GM23338 (cell line): Measurements from ENCODE around the gene CDCA4. TPM values are rescaled to one million over a fixed set of nuclear protein-coding genes. Genes with fewer than 3 reads are reported as not detected.
A peak's percentile ranks its signal among the peaks of the same experiment; 100 is the strongest.

Experiments
- ATAC-seq: fragments of 200-7000 bp; cut with Tn5 transposase; 3 replicates; pipeline ENCODE4 v1.9.1; 2020
- DNase-seq: peaks from one replicate; pipeline ENCODE4 v3.0.0-alpha.2; 2015; ENCODE audit warnings: low spot score
- H2AFZ ChIP-seq: fragments of 200-600 bp; sonication (generic); 2 replicates; pipeline ENCODE4 v1.8.0; 2016; ENCODE audit warnings: antibody characterized with exemption, mild to moderate bottlenecking, moderate library complexity
- H3F3A ChIP-seq: fragments of 200-600 bp; sonication (generic); replicated peaks from 2 replicates; pipeline ENCODE4 v1.8.0; 2017; ENCODE audit warnings: antibody characterized with exemption, mixed run types, low read depth
- H3K27ac ChIP-seq: fragments of 200-600 bp; sonication (generic); 2 replicates; pipeline ENCODE4 v1.6.1; 2016; ENCODE audit warnings: low read depth
- H3K27me3 ChIP-seq: fragments of 200-600 bp; sonication (generic); 2 replicates; pipeline ENCODE4 v1.8.0; 2016; ENCODE audit warnings: mild to moderate bottlenecking, mixed run types, moderate library complexity; ENCODE audit not compliant: insufficient read depth
- H3K36me3 ChIP-seq: fragments of 200-600 bp; sonication (generic); 2 replicates; pipeline ENCODE4 v1.8.0; 2016; ENCODE audit warnings: mild to moderate bottlenecking; ENCODE audit not compliant: insufficient read depth
- H3K4me1 ChIP-seq: fragments of 200-600 bp; sonication (generic); 2 replicates; pipeline ENCODE4 v1.8.0; 2016; ENCODE audit warnings: mild to moderate bottlenecking, moderate library complexity; ENCODE audit not compliant: insufficient read depth
- H3K4me2 ChIP-seq: fragments of 200-600 bp; sonication (generic); 2 replicates; pipeline ENCODE4 v1.7.1; 2017; ENCODE audit warnings: mixed run types
- H3K4me3 ChIP-seq: fragments of 200-600 bp; sonication (generic); 2 replicates; pipeline ENCODE4 v1.6.1; 2016; ENCODE audit warnings: mixed run types
- H3K79me2 ChIP-seq: fragments of 200-600 bp; sonication (generic); replicated peaks from 2 replicates; pipeline ENCODE4 v1.8.0; 2017; ENCODE audit warnings: mild to moderate bottlenecking; ENCODE audit not compliant: insufficient read depth
- H3K9me2 ChIP-seq: fragments of 200-600 bp; sonication (generic); 2 replicates; pipeline ENCODE4 v1.8.0; 2017; ENCODE audit not compliant: insufficient read depth
- H4K20me1 ChIP-seq: fragments of 200-600 bp; sonication (generic); replicated peaks from 2 replicates; pipeline ENCODE4 v1.8.0; 2017; ENCODE audit warnings: mild to moderate bottlenecking; ENCODE audit not compliant: insufficient read depth
- H3K27ac Mint-ChIP-seq: 2 replicates; pipeline ENCODE4 v1.8.0; 2020; ENCODE audit warnings: inconsistent platforms, mild to moderate bottlenecking, moderate library complexity, mixed read lengths
- H3K27me3 Mint-ChIP-seq: 3 replicates; pipeline ENCODE4 v1.8.0; 2022; ENCODE audit warnings: low read depth, mild to moderate bottlenecking, moderate library complexity, mixed read lengths, inconsistent platforms; ENCODE audit not compliant: insufficient read depth, poor library complexity
- H3K36me3 Mint-ChIP-seq: 3 replicates; pipeline ENCODE4 v1.8.0; 2021; ENCODE audit warnings: low read depth, mild to moderate bottlenecking, inconsistent platforms, moderate library complexity, mixed read lengths
- H3K4me1 Mint-ChIP-seq: 3 replicates; pipeline ENCODE4 v1.8.0; 2020; ENCODE audit warnings: mild to moderate bottlenecking, inconsistent platforms, mixed read lengths
- H3K4me3 Mint-ChIP-seq: 3 replicates; pipeline ENCODE4 v1.8.0; 2021; ENCODE audit warnings: moderate library complexity, mild to moderate bottlenecking, inconsistent platforms, mixed read lengths
- H3K9me3 Mint-ChIP-seq: 3 replicates; pipeline ENCODE4 v1.8.0; 2020; ENCODE audit warnings: moderate library complexity, mild to moderate bottlenecking, inconsistent platforms, mixed read lengths
- CREB1 ChIP-seq: fragments of 250-450 bp; sonication (Bioruptor Pico); IDR thresholded peaks from 2 replicates; pipeline ENCODE4 v1.5.0; 2020; ENCODE audit warnings: low read depth, mild to moderate bottlenecking, moderate library complexity
- EZH2 ChIP-seq: fragments of 200-600 bp; sonication (generic); IDR thresholded peaks from one replicate; pipeline ENCODE4 v1.8.0; 2017; ENCODE audit warnings: antibody characterized with exemption, mild to moderate bottlenecking, low read depth; ENCODE audit not compliant: unreplicated experiment
- EZH2phosphoT487 ChIP-seq: fragments of 200-600 bp; sonication (generic); IDR thresholded peaks from one replicate; pipeline ENCODE4 v1.8.1; 2018; ENCODE audit warnings: antibody characterized with exemption; ENCODE audit not compliant: unreplicated experiment
- NANOG ChIP-seq: IDR thresholded peaks from 2 replicates; pipeline ENCODE4 v1.6.1; 2016; ENCODE audit warnings: antibody characterized with exemption, borderline replicate concordance
- POLR2AphosphoS5 ChIP-seq: IDR thresholded peaks from 2 replicates; pipeline ENCODE4 v1.6.1; 2016; ENCODE audit warnings: antibody characterized with exemption, low read depth
- REST ChIP-seq: IDR thresholded peaks from one replicate; pipeline ENCODE4 v1.6.1; 2018; ENCODE audit warnings: antibody characterized with exemption; ENCODE audit not compliant: unreplicated experiment
- ZNF114 ChIP-seq: fragments of 250-450 bp; sonication (Bioruptor Pico); IDR thresholded peaks from 2 replicates; pipeline ENCODE4 v1.5.0; 2020; ENCODE audit warnings: mild to moderate bottlenecking, moderate library complexity
- ZNF331 ChIP-seq: fragments of 250-450 bp; sonication (Bioruptor Pico); IDR thresholded peaks from 2 replicates; pipeline ENCODE4 v1.5.0; 2020; ENCODE audit warnings: low read depth, mild to moderate bottlenecking, moderate library complexity
- ZNF462 ChIP-seq: fragments of 250-450 bp; sonication (Bioruptor Pico); IDR thresholded peaks from 2 replicates; pipeline ENCODE4 v1.5.0; 2020; ENCODE audit warnings: mild to moderate bottlenecking, moderate library complexity
- long read RNA-seq: library from polyadenylated mRNA; unstranded; transcript quantifications from one replicate; pipeline ENCODE4 v2.0.0, GENCODE V29; 2020; ENCODE audit not compliant: unreplicated experiment
- polyA plus RNA-seq: library from polyadenylated mRNA; unstranded; fragments of >200 nt; fragmentation: Nextera tagmentation; extraction: Ambion mirVana; gene quantifications from 2 replicates; pipeline ENCODE4 v1.2.1, GENCODE V29; 2016
- total RNA-seq: library from RNA; depleted of rRNA; stranded (reverse); fragments of >200 nt; shearing (Covaris generic); gene quantifications from 2 replicates; pipeline ENCODE4 v1.2.3, GENCODE V29; 2014; rRNA removed

CDCA4 gene
- 62.4 and 70.7 TPM in 2 replicates for total RNA-seq
- polyA plus RNA-seq = 32.6 and 37.1 TPM in 2 replicates
- long read RNA-seq, transcript CDCA4-201 (2 exons, 2,513 nt) = major isoform, 42 of 46 reads
- long read RNA-seq, partial matches to known transcripts = 2 of 46 reads
- long read RNA-seq, other reads (novel, unspliced or antisense) = 1 of 46 reads

- DNase-seq = peak; percentile 98
- Histone ChIP-seq H4K20me1 (peaks cover 43% of the 10 kb centered on the region), H3K36me3 (no peaks in the 10 kb centered on the region), H2AFZ (peak within 1 kb of the TSS; percentile 87; the same call in 1 of the 2 replicates), H3K27ac (peak within 1 kb of the TSS; percentile 77; the same call in 1 of the 2 replicates), H3K9me2 (no peaks in the 10 kb centered on the region), H3K4me2 (peak within 1 kb of the TSS; percentile 97), H3K79me2 (peaks cover 61% of the 10 kb centered on the region), H3K4me1 (peaks cover 30% of the 10 kb centered on the region), H3F3A (peaks cover 5% of the 10 kb centered on the region; the same call in 1 of the 2 replicates), H3K27me3 (no peaks in the 10 kb centered on the region), H3K4me3 (peak within 1 kb of the TSS; percentile 98)
- H3K27ac Mint-ChIP-seq = peak within 1 kb of the TSS; percentile 91
- peaks cover 24% of the 10 kb centered on the region for H3K27me3 Mint-ChIP-seq
- TF ChIP-seq POLR2AphosphoS5 (peak; percentile 65), EZH2phosphoT487 (no peak), REST (no peak), EZH2 (no peak), ZNF114 (CRISPR knock-in tag) (no peak), ZNF462 (CRISPR knock-in tag) (no peak), ZNF331 (no peak), NANOG (no peak), CREB1 (peak; percentile 70)
- H3K4me1 Mint-ChIP-seq = peaks cover 54% of the 10 kb centered on the region
- peaks cover 25% of the 10 kb centered on the region for H3K36me3 Mint-ChIP-seq
- peak; percentile 82 for ATAC-seq
- peak within 1 kb of the TSS; percentile 96 for H3K4me3 Mint-ChIP-seq
- H3K9me3 Mint-ChIP-seq = no peaks in the 10 kb centered on the region
Observed at GRCh38 chr14:105020815-105021655, at the start of gene CDCA4. TSS of gene CDCA4 (minus strand) at chr14:105021083. CDS start at chr14:105011929, 9,154 bp downstream.
